ENCODE data around the gene TGFBRAP1. TPM values are rescaled to one million over a fixed set of nuclear protein-coding genes. Genes with fewer than 3 reads are reported as not detected.

TGFBRAP1 gene
- total RNA-seq, 6 experiments from 2014 or later: 5.7 to 11.2 (median 7.1) TPM

DNA sequence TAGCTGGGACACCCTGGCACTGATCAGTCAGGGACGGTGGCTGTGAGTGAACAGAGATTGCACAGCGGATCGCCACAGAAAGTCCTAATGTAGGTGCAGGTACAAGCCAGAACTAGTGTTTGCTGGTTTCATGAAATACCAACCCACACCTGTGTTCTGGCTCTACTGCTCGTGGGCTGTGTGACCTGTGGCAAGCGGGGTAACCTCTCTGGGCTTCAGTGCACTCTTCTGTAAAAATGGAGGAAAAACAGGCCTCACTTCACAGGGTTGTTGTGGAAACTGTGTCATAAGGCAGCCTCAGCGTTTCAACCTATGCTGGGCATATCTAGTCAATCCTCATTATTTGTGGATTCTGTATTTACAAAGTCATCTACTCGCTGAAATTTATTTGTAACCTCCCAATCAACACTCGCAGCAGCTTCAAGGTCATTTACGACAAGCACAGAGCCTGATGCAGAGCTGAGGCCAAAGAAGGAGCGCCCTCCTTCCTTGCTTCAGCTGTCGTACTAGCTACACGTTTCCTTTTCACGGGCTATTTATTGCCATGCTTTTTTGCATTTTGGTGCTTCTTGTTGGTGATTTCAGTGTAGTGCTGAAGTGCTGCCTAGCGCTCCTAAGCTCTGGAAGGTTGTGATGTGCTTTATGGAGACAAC is 58.0 kb downstream of the TGFBRAP1 start:
- Histone ChIP-seq H3K27me3 (no peaks in the 10 kb centered on the region), H3K4me3 (no peak overlapping the region), H3K4me1 (no peaks in the 10 kb centered on the region), H3K9me3 (no peaks in the 10 kb centered on the region), H3K27ac (no peak overlapping the region), H3K36me3 (peaks cover 0 to 70% (median 9%) of the 10 kb centered on the region in 4 donors)
- ATAC-seq: no peak
- intact Hi-C loops (cut with DNase I): no loop called here
- TF ChIP-seq, protein P1, sequence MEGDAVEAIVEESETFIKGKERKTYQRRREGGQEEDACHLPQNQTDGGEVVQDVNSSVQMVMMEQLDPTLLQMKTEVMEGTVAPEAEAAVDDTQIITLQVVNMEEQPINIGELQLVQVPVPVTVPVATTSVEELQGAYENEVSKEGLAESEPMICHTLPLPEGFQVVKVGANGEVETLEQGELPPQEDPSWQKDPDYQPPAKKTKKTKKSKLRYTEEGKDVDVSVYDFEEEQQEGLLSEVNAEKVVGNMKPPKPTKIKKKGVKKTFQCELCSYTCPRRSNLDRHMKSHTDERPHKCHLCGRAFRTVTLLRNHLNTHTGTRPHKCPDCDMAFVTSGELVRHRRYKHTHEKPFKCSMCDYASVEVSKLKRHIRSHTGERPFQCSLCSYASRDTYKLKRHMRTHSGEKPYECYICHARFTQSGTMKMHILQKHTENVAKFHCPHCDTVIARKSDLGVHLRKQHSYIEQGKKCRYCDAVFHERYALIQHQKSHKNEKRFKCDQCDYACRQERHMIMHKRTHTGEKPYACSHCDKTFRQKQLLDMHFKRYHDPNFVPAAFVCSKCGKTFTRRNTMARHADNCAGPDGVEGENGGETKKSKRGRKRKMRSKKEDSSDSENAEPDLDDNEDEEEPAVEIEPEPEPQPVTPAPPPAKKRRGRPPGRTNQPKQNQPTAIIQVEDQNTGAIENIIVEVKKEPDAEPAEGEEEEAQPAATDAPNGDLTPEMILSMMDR (IDR thresholded peaks at IDR 0.05): no peak
- no peak for TF ChIP-seq POLR2A (IDR thresholded peaks at IDR 0.05)
- no peak for DNase-seq
- 91% methylated on average over 13 of the region's 14 CpGs for WGBS (ENCODE audit: insufficient coverage, low coverage, low lambda C conversion rate, missing lambda C conversion rate)

DNA sequence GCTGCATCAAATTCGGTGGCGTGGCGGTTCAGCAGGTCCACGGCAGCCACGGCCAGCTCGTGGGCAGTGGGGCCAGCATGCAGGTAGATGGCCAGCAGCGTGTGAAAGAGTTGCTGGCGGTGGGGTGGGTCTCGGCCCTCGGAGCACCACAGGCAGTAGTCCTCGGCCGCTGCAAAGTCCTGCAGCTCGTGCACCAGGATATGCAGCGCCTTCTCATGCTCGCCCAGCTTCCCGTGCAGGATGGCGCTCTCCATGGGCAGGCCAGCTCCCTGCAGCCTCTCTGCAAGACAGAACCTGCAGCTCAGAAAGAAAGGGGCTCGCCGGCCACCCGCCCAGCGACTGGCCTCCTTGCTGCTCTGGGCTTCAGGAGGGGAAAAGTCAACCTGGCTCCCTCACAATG is 60.1 kb downstream of the TGFBRAP1 start:
- no peaks in the 10 kb centered on the region for H3K27me3 ChIP-seq
- WGBS (ENCODE audit: insufficient coverage, low coverage, low lambda C conversion rate, missing lambda C conversion rate): 100% methylated on average over 4 of the region's 21 CpGs
- H3K4me1 ChIP-seq: no peaks in the 10 kb centered on the region
- H3K9me3 ChIP-seq: no peaks in the 10 kb centered on the region
- peaks cover 0 to 68% (median 11%) of the 10 kb centered on the region in 4 donors for H3K36me3 ChIP-seq
- H3K27ac ChIP-seq: no peak overlapping the region
- ATAC-seq: no peak
- intact Hi-C loops (cut with DNase I): no loop called here
- TF ChIP-seq, protein P1 (IDR thresholded peaks at IDR 0.05): no peak
- TF ChIP-seq POLR2A (IDR thresholded peaks at IDR 0.05): no peak
- H3K4me3 ChIP-seq: no peak overlapping the region
- DNase-seq: no peak

DNA sequence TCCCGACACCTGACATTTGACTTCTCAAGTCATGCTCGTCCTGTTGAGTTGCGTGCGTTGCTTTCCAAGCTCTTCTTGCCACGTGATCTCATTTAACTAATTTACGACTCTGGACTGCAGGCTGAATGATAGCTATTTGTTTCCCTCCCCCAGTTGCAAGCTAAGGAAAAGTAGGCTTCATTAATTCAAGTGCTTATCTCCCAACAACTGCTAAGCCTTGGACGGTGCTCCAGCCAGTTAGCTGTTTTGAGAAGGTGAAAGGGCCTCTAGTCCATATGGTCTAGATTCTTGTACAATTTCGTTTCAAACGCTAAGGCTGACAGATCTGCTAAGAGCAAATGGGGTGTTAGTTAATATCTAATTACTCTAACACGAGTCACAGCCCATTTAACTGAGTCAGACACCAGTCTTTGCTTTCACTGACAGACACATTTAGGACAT is 66.9 kb downstream of the TGFBRAP1 start:
- H3K27me3 ChIP-seq: no peaks in the 10 kb centered on the region
- no peak overlapping the region for H3K27ac ChIP-seq
- no peak overlapping the region for H3K4me3 ChIP-seq
- H3K9me3 ChIP-seq: no peaks in the 10 kb centered on the region
- H3K4me1 ChIP-seq: no peaks in the 10 kb centered on the region
- DNase-seq: no peak
- no peak for ATAC-seq
- WGBS (ENCODE audit: insufficient coverage, low coverage, low lambda C conversion rate, missing lambda C conversion rate): 92% methylated on average over 10 of the region's 10 CpGs
- peaks cover 0 to 24% (median 9%) of the 10 kb centered on the region in 4 donors for H3K36me3 ChIP-seq
- intact Hi-C loops (cut with DNase I): no loop called here
- TF ChIP-seq, protein P1 (IDR thresholded peaks at IDR 0.05): no peak
- TF ChIP-seq POLR2A (IDR thresholded peaks at IDR 0.05): no peak

DNA sequence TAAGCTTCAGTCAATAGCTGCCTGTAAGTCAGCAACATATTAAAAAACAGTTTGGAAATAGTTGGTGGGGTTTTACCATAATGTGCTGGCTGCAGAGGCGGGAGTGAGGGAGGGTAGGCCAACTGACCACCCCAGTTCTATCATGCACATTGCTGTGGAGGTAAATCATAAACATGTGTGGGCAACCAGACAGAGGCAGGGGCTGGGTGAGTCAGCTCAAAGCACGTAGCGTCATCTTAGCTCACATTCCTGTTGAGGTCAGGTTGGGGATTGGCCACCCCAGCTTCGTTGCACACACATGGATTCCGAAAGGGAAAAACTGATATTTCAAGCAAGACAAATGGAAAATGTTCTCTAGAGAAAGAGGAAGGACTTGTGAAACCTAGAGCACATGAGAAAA is 68.5 kb downstream of the TGFBRAP1 start:
- ATAC-seq (no peak), DNase-seq (no peak)
- WGBS (ENCODE audit: insufficient coverage, low coverage, low lambda C conversion rate, missing lambda C conversion rate): 97% methylated on average over 5 of the region's 5 CpGs
- intact Hi-C loops (cut with DNase I): no loop called here
- Histone ChIP-seq H3K9me3 (no peaks in the 10 kb centered on the region), H3K4me1 (no peaks in the 10 kb centered on the region), H3K36me3 (peaks cover 0 to 11% (median 4%) of the 10 kb centered on the region in 4 donors), H3K27ac (no peak overlapping the region), H3K4me3 (no peak overlapping the region), H3K27me3 (no peaks in the 10 kb centered on the region)
- TF ChIP-seq, protein P1 (IDR thresholded peaks at IDR 0.05): no peak
- no peak for TF ChIP-seq POLR2A (IDR thresholded peaks at IDR 0.05)
